HG03520 (cell line): ENCODE results near the gene GRAMD4.
"Not testable (repeated sequence)": the region's sequence is repeated elsewhere in the genome, so short reads cannot be mapped to it uniquely, and the experiment has no call there.

Source experiments
- ATAC-seq: cut with Tn5 transposase; IDR thresholded peaks from one replicate; pipeline ENCODE4 v1.9.1; 2021; ENCODE audit warnings: mild to moderate bottlenecking, moderate library complexity; ENCODE audit not compliant: unreplicated experiment

The GRAMD4 gene

GRCh38 chr22:46617986-46618647, 2.1 kb upstream of the GRAMD4 start:
- ATAC-seq = no peak

- no peak for ATAC-seq
Observed at GRCh38 chr22:46618667-46619066, 1.5 kb upstream of the GRAMD4 start.

- no peak for ATAC-seq
Observed at GRCh38 chr22:46619240-46619829, 851 bp upstream of the GRAMD4 start.

DNA sequence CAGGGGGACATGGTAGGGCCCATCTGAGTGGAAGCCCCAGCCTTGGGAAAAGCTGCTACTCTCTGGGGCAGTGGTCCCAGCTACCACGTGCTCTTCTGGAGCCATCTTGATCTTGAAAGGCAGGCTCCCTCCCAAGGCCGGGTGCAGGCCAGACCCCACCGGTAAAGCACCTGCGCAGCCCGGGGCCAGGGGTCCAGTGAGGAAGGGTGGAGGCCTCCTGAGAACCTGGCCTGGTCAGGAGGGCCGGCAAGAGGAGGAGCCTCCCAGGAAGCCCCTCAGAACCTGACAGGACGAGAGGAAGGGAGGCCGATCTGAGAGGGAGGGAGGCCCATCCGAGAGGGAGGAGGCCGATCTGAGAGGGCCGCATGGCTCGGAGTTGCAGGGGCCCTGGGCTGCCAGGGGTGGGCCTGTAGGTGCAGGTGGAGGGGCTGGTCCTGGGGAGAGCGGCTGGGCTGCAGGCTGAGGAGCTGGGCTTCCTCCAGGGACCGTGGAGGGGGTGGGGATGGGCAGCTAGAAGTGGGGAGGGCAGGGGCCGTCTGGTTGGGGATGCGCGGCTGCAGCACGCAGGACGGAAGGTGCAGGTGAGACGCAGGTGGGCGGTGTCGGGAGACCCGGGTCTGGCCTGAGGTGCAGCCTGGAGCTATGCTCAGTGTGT, 529 bp downstream of the GRAMD4 start:
- ATAC-seq = no peak

- not testable (repeated sequence) for ATAC-seq
Observed at GRCh38 chr22:46621243-46621930, 1.2 kb downstream of the GRAMD4 start.

GRCh38 chr22:46622081-46622521, 1.9 kb downstream of the GRAMD4 start:
- no peak for ATAC-seq

DNA sequence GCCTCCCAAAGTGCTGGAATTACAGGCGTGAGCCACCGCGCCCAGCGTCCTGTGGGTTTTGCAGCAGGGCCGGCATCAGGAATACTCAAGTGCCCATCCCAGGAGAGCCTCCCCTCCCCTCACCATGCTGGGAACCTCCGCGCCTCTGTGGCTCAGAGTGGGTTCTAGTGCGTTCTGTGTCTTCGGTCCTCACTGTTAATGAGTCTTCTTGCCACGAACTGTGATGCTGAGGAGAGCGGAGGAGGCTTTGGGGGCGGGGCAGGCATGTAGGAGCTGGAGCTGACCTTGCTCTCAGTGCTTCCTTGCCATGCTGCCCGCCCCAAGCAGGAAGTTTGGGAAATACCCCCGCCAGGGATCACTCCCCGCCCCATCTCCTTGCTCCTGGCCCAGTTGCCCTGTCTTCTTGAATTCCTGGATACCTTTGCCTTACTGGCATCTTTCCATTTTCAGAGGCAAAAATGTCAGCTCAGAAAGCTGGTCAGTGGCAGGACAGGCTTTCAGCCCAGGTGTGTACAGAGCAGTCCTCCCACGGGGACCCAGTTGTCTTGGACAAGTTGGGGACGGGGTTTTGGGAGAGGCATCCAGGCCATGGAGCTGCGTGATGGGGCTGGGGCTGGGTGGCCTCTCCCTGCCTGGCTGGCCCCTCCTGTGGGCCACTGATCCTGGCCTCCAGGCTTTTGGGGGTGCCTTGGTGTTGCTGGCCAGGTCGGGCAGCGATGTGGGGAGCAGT, 5.1 kb downstream of the GRAMD4 start:
- ATAC-seq = no peak

- ATAC-seq = no peak
Observed at GRCh38 chr22:46625843-46626349, 5.7 kb downstream of the GRAMD4 start.

GRCh38 chr22:46626356-46626755, 6.2 kb downstream of the GRAMD4 start:
- no peak for ATAC-seq

- ATAC-seq = no peak
Observed at GRCh38 chr22:46626911-46627805, 7.0 kb downstream of the GRAMD4 start.

- ATAC-seq = no peak
Observed at GRCh38 chr22:46627806-46628482, 7.8 kb downstream of the GRAMD4 start.

DNA sequence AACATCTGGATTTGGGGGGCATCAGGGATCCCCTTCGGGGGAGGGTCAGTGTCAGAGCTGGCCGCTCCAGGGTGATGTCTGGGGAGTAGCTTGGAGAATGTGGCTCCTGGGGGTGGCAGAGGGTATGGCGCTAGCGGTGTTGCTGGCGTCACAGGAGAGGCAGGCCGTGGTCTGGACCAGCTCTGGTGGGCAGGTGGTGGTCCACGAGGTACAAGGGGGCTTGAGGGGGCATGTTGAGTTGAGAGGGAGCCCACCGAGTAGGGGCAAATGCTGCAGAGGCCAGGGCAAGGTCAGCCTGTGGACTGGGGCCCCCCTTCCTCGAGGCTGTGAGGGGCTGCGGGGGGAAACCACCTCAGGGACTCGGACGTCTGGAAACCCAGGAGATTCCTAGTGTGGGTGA, 8.6 kb downstream of the GRAMD4 start:
- ATAC-seq = no peak

DNA sequence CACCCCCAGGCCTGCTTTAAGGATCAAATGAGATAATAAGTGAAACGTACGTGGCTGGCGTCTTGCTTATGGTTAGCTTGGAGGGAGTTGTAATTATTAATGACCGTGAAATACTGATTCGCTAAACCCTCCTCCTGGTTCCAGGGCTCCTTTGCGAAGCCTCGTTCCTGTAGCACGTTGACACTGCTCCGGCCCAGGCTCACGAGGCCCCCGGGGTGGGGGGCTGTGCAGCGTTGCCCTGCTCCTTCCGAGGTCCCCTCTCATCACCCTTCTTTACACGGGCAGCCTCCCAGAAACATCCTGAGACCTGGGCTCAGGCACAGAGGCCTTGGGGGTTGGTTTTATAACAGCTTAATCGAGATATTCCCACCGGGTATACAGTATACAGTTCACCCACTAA, 9.1 kb downstream of the GRAMD4 start:
- no peak for ATAC-seq

- no peak for ATAC-seq
Observed at GRCh38 chr22:46631113-46631512, 10.9 kb downstream of the GRAMD4 start.

DNA sequence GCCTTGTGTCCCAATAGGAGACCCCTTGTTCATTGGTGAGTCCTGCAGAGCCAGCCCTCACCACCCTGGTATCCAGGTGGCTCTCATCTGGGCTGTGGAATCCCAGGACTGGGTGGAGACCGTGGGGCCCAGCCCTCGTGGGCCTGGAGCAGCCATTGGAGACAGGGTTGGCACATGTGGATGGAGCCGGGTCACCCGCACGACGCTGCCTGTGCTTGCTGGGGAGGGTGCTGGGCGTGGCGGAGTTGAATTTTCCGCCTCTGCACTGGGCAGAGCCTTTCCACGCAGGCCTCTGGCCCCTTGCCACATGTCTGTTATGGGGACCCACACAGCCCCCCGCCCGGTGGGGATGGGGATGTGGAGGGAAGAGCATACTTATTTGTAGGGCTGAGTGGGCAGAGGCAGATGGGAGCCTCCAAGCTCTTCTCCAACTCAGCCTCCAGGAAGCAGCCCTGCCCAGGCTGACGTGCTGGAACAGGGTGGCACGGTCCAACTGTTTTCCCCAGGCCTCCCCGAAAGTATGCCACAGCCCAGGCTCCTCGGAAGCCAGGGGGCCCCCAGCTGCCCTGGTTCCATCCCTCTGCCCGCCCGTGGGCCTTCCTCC, 12.6 kb downstream of the GRAMD4 start:
- no peak for ATAC-seq

DNA sequence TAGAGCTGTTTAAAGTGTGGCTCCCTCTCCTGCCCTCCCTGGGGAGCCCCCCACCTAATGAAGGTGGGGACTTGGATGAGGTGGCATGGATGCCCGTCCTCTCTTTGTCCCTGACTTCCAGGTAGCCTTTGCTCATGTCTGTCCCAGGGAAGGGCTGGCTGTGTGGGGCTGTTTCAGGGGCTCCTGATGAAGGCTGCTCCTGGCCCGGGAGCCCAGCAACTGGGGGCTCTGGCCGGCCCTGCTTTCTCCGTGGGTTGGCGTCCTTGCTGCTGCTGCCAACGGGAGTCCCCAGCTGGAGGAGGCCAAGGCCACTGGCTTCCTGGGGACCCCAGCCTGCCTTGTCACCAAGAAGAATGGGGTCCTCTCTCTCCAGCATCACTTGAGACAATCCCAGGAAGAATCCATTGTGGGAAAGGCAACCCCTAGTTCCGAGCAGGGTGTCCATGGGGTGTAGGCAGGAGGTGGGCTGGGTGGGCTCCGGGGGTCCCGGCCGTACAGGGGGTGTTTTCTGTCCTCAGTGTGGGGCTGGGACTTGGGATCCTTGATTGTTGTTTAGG, 13.2 kb downstream of the GRAMD4 start:
- no peak for ATAC-seq

DNA sequence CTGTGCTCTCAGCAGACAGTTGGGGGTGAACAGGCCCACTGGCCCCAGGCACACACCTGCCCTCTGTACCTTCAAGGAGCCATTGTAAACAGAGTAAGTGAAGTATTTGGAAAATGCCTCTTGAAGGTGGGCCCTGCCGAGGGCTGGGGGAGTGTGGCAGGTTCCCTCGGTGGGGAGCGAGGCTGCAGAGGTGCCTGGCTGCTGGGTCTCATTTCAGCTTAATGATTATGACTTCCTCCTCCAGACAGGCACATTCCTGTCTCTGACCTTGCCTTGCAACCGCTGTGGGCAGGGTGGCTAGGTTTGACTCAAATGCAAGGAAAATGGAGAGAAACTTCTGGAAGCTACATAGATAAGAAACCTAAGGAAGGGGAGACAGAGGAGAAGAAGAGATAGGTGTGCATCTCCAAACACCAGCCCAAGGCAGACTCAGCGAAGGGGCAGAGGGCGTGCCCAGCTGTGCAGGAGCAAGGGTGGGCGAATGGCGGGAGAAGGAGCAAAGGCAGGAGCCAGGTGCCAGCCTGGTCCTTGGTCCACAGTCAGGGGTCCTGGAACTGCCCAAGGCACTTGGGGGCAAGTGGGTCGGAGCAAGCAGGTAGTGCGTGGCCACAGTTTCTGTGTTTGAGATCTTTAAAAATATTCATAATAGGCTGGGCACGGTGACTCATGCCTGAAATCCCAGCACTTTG, 14.0 kb downstream of the GRAMD4 start:
- ATAC-seq = no peak
